Measurements from ENCODE around the gene DHODH. TPM values are rescaled to one million over a fixed set of nuclear protein-coding genes. Genes with fewer than 3 reads are reported as not detected.

DHODH gene
- total and polyA plus RNA-seq, 2 of the 13 experiments (the other 11 are each of a cell fraction or from before 2014, with no cell fraction given), result 10.7 to 16.4 TPM

DNA sequence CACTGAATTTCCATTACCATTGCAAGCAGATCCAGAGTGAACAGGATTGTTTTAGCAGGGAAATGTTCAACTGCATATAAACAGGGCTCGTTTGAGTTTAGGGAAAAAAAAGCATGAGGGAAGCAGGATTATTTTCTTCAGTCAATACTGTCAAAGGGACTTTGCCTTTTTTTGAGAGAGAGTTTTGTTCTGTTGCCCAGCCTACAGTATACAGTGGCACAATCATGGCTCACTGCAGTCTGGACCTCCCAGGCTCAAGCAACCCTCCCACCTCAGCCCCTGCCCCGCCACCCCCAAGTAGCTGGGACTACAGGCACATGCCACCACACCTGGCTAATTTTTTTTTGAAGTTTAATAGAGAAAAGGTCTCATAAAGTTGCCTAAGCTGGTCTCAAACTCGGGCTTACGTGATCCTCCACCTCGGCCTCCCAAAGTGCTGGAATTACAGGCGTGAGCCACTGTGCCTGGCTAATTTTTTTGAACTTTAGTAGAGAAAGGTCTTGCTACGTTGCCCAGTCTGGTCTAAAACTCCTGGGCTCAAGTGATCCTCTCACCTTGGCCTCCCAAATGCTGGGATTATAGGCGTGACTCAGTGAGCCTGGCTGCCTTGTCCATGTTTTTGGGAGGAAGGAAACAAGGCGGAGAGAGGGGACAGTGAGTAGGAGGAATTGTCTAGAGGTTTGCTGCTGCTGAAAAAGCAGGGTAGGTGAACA is 23.1 kb upstream of the DHODH start (continued):
- TF ChIP-seq, protein P1, sequence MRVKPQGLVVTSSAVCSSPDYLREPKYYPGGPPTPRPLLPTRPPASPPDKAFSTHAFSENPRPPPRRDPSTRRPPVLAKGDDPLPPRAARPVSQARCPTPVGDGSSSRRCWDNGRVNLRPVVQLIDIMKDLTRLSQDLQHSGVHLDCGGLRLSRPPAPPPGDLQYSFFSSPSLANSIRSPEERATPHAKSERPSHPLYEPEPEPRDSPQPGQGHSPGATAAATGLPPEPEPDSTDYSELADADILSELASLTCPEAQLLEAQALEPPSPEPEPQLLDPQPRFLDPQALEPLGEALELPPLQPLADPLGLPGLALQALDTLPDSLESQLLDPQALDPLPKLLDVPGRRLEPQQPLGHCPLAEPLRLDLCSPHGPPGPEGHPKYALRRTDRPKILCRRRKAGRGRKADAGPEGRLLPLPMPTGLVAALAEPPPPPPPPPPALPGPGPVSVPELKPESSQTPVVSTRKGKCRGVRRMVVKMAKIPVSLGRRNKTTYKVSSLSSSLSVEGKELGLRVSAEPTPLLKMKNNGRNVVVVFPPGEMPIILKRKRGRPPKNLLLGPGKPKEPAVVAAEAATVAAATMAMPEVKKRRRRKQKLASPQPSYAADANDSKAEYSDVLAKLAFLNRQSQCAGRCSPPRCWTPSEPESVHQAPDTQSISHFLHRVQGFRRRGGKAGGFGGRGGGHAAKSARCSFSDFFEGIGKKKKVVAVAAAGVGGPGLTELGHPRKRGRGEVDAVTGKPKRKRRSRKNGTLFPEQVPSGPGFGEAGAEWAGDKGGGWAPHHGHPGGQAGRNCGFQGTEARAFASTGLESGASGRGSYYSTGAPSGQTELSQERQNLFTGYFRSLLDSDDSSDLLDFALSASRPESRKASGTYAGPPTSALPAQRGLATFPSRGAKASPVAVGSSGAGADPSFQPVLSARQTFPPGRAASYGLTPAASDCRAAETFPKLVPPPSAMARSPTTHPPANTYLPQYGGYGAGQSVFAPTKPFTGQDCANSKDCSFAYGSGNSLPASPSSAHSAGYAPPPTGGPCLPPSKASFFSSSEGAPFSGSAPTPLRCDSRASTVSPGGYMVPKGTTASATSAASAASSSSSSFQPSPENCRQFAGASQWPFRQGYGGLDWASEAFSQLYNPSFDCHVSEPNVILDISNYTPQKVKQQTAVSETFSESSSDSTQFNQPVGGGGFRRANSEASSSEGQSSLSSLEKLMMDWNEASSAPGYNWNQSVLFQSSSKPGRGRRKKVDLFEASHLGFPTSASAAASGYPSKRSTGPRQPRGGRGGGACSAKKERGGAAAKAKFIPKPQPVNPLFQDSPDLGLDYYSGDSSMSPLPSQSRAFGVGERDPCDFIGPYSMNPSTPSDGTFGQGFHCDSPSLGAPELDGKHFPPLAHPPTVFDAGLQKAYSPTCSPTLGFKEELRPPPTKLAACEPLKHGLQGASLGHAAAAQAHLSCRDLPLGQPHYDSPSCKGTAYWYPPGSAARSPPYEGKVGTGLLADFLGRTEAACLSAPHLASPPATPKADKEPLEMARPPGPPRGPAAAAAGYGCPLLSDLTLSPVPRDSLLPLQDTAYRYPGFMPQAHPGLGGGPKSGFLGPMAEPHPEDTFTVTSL (CRISPR knock-in tag; IDR thresholded peaks at IDR 0.05; ENCODE audit: borderline replicate concordance), result peak; percentile 53; the same call in 1 of the 2 replicates
- no peak for TF ChIP-seq ZNF883 (CRISPR knock-in tag; IDR thresholded peaks at IDR 0.05; ENCODE audit: not compliant biosample characterization)
- peak in 1 of 2 experiments; percentile 44; a peak in 1 of 4 replicates for TF ChIP-seq EP300 (IDR thresholded peaks at IDR 0.05; ENCODE audit: low read depth in 2 of 2, low read length in 2 of 2)
- TF ChIP-seq EP300 (CRISPR knock-in tag; IDR thresholded peaks at IDR 0.05; ENCODE audit: borderline replicate concordance), result no peak
- TF ChIP-seq MIXL1 (CRISPR knock-in tag; IDR thresholded peaks at IDR 0.05), result 0 out of 2 replicates have a peak, but pooled peaks have one; percentile 25
- TF ChIP-seq TARDBP (CRISPR knock-in tag; IDR thresholded peaks at IDR 0.05), result 0 out of 2 replicates have a peak, but pooled peaks have one; percentile 15
- TF ChIP-seq, protein P2, sequence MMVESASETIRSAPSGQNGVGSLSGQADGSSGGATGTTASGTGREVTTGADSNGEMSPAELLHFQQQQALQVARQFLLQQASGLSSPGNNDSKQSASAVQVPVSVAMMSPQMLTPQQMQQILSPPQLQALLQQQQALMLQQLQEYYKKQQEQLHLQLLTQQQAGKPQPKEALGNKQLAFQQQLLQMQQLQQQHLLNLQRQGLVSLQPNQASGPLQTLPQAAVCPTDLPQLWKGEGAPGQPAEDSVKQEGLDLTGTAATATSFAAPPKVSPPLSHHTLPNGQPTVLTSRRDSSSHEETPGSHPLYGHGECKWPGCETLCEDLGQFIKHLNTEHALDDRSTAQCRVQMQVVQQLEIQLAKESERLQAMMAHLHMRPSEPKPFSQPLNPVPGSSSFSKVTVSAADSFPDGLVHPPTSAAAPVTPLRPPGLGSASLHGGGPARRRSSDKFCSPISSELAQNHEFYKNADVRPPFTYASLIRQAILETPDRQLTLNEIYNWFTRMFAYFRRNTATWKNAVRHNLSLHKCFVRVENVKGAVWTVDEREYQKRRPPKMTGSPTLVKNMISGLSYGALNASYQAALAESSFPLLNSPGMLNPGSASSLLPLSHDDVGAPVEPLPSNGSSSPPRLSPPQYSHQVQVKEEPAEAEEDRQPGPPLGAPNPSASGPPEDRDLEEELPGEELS (CRISPR knock-in tag; IDR thresholded peaks at IDR 0.05), result peak; percentile 49
- TF ChIP-seq GATAD2A (CRISPR knock-in tag; IDR thresholded peaks at IDR 0.05), result peak; percentile 33
- TF ChIP-seq, protein P3, sequence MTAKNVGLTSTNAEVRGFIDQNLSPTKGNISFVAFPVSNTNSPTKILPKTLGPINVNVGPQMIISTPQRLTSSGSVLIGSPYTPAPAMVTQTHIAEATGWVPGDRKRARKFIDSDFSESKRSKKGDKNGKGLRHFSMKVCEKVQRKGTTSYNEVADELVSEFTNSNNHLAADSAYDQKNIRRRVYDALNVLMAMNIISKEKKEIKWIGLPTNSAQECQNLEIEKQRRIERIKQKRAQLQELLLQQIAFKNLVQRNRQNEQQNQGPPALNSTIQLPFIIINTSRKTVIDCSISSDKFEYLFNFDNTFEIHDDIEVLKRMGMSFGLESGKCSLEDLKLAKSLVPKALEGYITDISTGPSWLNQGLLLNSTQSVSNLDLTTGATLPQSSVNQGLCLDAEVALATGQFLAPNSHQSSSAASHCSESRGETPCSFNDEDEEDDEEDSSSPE (CRISPR knock-in tag; IDR thresholded peaks at IDR 0.05), result no peak
- no peak for TF ChIP-seq TCF7L2 (IDR thresholded peaks at IDR 0.05; ENCODE audit: low read depth, low read length)
- TF ChIP-seq FOXA1 (IDR thresholded peaks at IDR 0.05), result no peak
- TF ChIP-seq FOXA1 (CRISPR knock-in tag; IDR thresholded peaks at IDR 0.05), result peak; percentile 25; the same call in 1 of the 2 replicates
